NCI-H82 (cell line): Measurements from ENCODE around the gene SLC39A1.
A peak's percentile ranks its signal among the peaks of the same experiment; 100 is the strongest.

Experiments used
- DNase-seq: peaks from one replicate; lab custom pipeline; 2025; lab: John Stamatoyannopoulos, UW

Gene SLC39A1

GRCh38 chr1:153977250-153978240 lies 14.2 kb upstream of the SLC39A1 start, which contains the start of gene JTB:
JTB (minus strand) TSS chr1:153977674; CDS start chr1:153977252, 422 bp downstream.
- DNase-seq: peak; percentile 97

GRCh38 chr1:153976819-153977249 lies 13.5 kb upstream of the SLC39A1 start:
- DNase-seq: peak; percentile 63

- no peak for DNase-seq
These were observed 10.2 kb upstream of the SLC39A1 start for GRCh38 chr1:153973525-153973924.

DNA sequence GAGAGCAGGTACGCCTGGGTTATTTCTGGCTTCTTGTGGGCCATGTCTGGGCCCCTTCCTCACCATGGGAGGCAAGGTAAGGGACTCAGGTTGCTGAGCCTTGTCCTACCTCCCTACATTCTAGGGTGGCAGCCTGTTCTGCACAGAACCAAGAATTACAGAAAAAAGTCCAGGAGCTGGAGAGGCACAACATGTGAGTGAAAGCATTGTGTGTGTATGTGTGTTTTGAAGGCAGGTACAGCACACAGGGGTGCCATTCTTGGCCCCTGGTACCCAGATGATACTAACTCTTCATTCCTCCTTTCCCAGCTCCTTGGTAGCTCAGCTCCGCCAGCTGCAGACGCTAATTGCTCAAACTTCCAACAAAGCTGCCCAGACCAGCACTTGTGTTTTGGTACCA lies 9.7 kb upstream of the SLC39A1 start:
- no peak for DNase-seq

DNA sequence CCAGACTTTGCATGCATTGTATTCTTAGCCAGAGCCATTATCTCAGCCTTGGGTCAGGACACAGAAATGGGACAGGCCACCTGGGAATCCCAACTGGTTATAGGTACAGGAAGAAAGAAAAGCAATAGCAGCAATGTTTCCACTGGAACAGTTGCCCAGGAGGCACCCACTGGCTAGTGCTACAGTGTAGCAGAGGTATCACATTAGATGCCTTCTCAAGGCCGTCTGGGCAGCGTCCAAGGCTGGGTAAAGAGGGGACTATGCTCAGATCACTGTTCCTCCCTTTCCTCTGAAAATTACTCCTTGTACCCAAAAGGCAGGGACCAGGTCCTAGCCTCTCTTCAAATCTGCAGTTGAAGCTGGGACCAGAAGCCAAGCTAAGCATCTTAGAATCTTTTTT lies 7.0 kb upstream of the SLC39A1 start:
- no peak for DNase-seq

GRCh38 chr1:153968972-153969371 lies 5.6 kb upstream of the SLC39A1 start:
- no peak for DNase-seq

GRCh38 chr1:153968408-153968807 lies 5.1 kb upstream of the SLC39A1 start:
- peak; percentile 59 for DNase-seq

- DNase-seq: no peak
These were observed 4.6 kb upstream of the SLC39A1 start for GRCh38 chr1:153968000-153968363.

DNA sequence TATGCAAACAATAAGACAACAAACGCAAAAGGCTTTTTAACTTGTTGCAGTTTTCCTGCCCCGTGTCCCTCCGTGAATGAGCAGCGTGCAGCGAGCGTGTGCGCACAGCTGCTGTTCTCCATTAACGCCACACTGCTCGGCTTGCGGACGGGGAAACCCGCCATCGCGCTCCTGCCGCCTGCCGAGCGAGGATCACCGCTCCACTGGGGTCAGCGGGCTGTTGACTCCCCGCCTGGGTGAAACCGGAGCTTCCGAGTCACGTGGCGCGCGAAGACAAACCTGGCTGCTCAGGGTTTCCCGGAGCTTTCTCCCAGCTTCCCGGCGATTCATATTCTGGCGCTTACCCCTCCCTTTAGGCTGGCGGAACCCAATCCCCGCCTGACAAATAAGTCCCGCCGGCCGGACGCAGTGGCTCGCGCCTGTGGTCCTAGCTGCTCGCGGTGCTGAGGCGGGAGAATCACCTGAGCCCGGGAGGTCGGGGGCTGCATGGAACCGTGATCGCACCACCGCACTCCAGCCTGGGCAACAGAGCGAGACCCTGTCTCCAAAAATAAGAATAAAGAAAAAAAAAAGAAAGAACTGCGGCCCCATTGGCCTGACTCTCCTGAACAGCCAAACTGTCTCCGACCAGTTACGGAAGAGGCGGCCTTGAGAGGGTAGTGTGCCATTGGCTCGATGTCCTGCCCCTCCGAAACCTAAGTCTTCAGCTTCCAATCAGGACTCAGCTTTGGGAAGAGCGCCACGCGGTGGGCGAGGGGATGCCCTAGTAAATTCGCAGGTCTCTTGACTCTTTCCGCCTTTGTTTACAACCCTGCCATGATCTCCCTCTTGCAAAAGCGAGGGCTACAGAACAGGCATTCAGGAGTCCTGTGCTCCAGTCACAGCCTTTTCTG lies 4.0 kb upstream of the SLC39A1 start, which contains the start of gene CREB3L4:
Gene CREB3L4, plus strand, starts transcription at position 796 of the 893 bp plus-strand sequence. CDS start 624 bp downstream, outside the sequence.
- peak; percentile 100 for DNase-seq

DNA sequence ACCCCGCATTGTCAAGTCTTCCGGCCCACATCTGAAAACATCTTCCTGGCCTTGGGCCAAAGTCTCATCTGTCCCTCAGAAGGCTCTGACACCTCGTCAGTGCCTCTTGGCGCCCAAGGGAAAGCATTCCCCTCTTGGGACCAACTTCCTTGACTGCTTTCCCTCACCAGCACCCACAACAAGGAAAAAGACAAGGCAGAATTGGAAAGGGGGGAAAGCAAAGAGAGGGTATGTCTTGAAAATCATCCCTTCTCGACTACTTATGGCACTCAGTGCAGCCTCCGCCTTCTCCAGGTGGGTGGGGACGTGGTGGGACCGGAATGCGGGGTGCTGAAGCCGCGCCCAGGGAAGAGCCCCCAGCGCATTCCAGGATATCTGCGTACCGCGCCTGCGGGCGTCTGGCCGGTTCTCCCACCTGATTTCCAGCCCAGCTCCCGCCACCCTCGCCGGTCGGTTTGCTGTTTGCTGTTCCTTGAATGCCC lies 554 bp upstream of the SLC39A1 start:
- peak; percentile 94 for DNase-seq

DNA sequence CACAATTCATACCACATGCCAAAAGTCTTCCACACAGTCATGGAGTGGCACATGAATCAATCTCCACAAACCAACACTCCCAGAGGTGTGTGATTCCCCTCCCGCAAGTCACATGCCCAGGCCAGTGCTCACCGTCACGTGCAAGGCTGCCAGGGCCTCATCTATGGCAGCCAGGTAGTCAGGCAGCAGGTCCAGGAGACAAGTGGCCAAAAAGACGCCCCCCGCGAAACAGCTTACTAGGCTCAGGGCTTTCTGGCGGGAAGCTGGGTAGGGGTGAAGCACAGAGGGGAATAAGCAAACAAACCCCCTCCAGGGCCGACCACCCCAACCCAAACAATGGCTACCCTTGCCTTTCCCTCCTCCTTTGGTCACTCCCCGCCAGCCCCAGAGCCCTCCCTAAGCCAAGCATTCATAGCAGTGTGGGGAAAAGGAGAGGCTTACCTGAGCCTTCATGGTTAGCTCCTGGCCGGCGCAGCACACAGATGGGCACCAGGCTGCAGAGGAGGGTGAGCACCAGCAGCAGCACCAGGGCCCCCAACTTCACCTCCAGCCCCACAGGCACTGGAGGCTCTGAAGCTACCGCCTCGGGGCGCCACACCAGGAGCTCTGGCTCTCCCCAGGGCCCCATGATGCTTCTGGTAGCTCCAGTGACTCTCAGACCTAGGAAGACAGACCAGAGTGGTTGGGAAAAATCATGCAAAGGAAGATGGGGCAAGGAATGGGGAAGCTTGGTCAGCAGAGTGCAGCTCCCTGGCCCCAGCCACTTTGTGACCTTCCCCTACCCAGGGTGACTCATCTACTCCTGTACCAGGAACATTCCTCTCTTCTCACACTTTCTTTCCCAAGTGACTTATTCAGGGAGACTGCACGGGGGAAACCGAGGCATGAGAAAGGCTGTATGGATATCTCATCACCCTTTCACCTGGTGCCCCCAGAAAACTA lies 978 bp downstream of the SLC39A1 start:
- DNase-seq: no peak

- DNase-seq: no peak
These were observed 1.9 kb downstream of the SLC39A1 start for GRCh38 chr1:153961421-153961820.

DNA sequence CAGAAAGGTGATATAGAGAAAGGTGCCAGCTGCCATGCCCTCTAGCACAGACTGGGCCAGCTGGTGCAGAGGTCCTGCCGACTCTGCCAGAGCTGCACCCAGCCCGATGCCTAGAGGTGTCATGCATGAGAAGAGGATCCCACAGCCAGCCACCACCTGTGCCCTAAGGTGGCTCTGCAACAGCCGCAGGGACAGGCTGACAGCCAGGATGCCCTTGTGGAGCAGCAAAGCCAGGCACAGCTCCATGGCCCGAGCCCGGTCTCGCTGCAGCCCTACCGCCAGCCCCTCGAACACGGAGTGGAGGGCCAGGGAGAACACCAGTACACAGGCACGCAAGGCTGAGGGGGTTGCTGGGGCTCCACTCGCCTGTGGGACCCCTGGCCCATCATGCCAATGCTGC lies 3.1 kb downstream of the SLC39A1 start:
- DNase-seq: no peak

GRCh38 chr1:153959454-153959853 lies 3.9 kb downstream of the SLC39A1 start:
- DNase-seq: no peak

- no peak for DNase-seq
These were observed 4.4 kb downstream of the SLC39A1 start for GRCh38 chr1:153958961-153959260.

GRCh38 chr1:153958111-153958960 lies 5.0 kb downstream of the SLC39A1 start, which contains the start of gene CRTC2:
CRTC2 (minus strand) TSS chr1:153958612; CDS start chr1:153958497, 115 bp downstream.
- peak; percentile 100 for DNase-seq

- DNase-seq: no peak
These were observed 5.6 kb downstream of the SLC39A1 start for GRCh38 chr1:153957744-153958110.

DNA sequence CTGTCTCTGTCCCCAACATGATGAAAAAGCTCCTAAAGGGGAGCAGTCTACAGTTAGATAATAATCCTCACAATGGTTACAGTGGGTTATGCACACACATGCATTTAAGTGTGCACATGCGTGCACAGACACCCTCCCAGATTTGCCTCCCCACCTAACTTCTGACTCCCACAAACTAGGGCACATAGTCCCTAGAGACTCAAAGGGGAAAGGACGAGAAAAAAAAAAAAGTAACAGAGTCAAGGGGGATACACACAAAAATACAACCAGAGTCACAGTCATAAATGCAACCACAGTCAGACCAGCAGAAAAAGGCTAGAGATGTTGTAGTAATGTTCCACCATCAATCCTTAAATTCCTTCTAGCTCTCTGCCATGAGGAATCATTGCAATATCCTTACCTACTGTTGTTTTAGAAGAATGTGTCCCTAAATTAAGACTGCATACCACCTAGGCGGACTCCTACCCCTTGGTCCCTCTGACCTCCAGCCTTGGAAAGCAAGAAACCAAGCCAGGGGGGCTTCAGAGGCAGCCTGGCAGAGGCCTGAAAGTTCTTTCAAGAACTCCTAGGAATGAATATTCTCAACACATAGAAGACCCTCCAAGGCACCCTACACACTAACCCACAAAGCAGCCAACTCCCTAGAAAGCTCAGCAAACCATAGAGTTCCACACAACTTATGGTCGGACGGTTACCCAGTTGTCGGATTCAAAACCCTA lies 6.2 kb downstream of the SLC39A1 start:
- DNase-seq: no peak

GRCh38 chr1:153954826-153955225 lies 8.5 kb downstream of the SLC39A1 start:
- DNase-seq: no peak
